Measurements from ENCODE around the gene ZBTB7C. TPM values are rescaled to one million over a fixed set of nuclear protein-coding genes. Genes with fewer than 3 reads are reported as not detected.

ZBTB7C gene
- total RNA-seq, 1 donor from 2014 or later, result not detected

DNA sequence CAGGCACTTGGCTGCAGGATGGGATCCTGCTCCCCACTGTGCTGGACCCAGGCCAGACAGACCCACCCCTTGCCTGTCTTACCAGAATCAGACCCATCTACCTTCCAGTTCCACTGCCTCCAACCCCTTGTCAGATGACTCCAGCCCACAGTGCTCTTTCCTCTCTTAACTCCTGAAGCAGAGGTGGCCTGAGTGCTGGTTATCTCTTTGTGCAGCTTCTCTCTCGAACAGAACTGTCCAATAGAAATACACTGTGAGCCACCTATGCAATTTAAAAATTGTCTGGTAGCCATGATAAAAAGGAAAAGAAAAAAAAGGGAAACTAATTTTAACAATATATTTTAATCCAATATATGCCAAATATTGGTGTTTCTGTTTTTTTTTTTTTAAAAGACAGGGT lies 318.5 kb downstream of the ZBTB7C start:
- intact Hi-C loops (cut with micrococcal nuclease), result no loop called here
- no peak for ATAC-seq (ENCODE audit: low read depth)
- ChIA-PET POLR2A (no interaction called here), CTCF (no interaction called here)
- Mint-ChIP-seq H3K36me3 (ENCODE audit: low read depth) (no peaks in the 10 kb centered on the region), H3K27ac (no peak overlapping the region), H3K4me1 (no peaks in the 10 kb centered on the region), H3K27me3 (peaks cover 9% of the 10 kb centered on the region), H3K9me3 (no peaks in the 10 kb centered on the region), H3K4me3 (no peak overlapping the region)
- no peak for TF ChIP-seq CTCF (IDR thresholded peaks at IDR 0.05)
- DNase-seq, result no peak

- intact Hi-C loops (cut with micrococcal nuclease), result no loop called here
Measured at GRCh38 chr18:48090021-48090420, 319.2 kb downstream of the ZBTB7C start.

GRCh38 chr18:48085781-48086487 lies 323.2 kb downstream of the ZBTB7C start:
- Mint-ChIP-seq H3K4me3 (no peak overlapping the region), H3K4me1 (no peaks in the 10 kb centered on the region), H3K27ac (no peak overlapping the region), H3K36me3 (ENCODE audit: low read depth) (no peaks in the 10 kb centered on the region), H3K27me3 (peaks cover 9% of the 10 kb centered on the region), H3K9me3 (no peaks in the 10 kb centered on the region)
- intact Hi-C loops (cut with micrococcal nuclease), result no loop called here
- TF ChIP-seq CTCF (IDR thresholded peaks at IDR 0.05), result no peak
- no peak for DNase-seq
- CTCF ChIA-PET, result no interaction called here
- POLR2A ChIA-PET, result no interaction called here
- ATAC-seq (ENCODE audit: low read depth), result no peak

More at GRCh38 chr18:48090021-48090420, 319.2 kb downstream of the ZBTB7C start:
- DNase-seq, result no peak
- peaks cover 9% of the 10 kb centered on the region for H3K27me3 Mint-ChIP-seq
- H3K9me3 Mint-ChIP-seq, result no peaks in the 10 kb centered on the region
- H3K36me3 Mint-ChIP-seq (ENCODE audit: low read depth), result no peaks in the 10 kb centered on the region
- no peak overlapping the region for H3K27ac Mint-ChIP-seq
- no peaks in the 10 kb centered on the region for H3K4me1 Mint-ChIP-seq
- ATAC-seq (ENCODE audit: low read depth), result no peak
- TF ChIP-seq CTCF (IDR thresholded peaks at IDR 0.05), result no peak
- CTCF ChIA-PET, result no interaction called here
- no peak overlapping the region for H3K4me3 Mint-ChIP-seq
- POLR2A ChIA-PET, result no interaction called here

GRCh38 chr18:48084858-48085257 lies 324.3 kb downstream of the ZBTB7C start:
- H3K4me3 Mint-ChIP-seq, result no peak overlapping the region
- TF ChIP-seq CTCF (IDR thresholded peaks at IDR 0.05), result no peak
- H3K36me3 Mint-ChIP-seq (ENCODE audit: low read depth), result no peaks in the 10 kb centered on the region
- H3K4me1 Mint-ChIP-seq, result no peaks in the 10 kb centered on the region
- no peak for DNase-seq
- POLR2A ChIA-PET, result no interaction called here
- ATAC-seq (ENCODE audit: low read depth), result no peak
- CTCF ChIA-PET, result no interaction called here
- H3K27me3 Mint-ChIP-seq, result peaks cover 9% of the 10 kb centered on the region
- intact Hi-C loops (cut with micrococcal nuclease), result no loop called here
- no peak overlapping the region for H3K27ac Mint-ChIP-seq
- no peaks in the 10 kb centered on the region for H3K9me3 Mint-ChIP-seq

DNA sequence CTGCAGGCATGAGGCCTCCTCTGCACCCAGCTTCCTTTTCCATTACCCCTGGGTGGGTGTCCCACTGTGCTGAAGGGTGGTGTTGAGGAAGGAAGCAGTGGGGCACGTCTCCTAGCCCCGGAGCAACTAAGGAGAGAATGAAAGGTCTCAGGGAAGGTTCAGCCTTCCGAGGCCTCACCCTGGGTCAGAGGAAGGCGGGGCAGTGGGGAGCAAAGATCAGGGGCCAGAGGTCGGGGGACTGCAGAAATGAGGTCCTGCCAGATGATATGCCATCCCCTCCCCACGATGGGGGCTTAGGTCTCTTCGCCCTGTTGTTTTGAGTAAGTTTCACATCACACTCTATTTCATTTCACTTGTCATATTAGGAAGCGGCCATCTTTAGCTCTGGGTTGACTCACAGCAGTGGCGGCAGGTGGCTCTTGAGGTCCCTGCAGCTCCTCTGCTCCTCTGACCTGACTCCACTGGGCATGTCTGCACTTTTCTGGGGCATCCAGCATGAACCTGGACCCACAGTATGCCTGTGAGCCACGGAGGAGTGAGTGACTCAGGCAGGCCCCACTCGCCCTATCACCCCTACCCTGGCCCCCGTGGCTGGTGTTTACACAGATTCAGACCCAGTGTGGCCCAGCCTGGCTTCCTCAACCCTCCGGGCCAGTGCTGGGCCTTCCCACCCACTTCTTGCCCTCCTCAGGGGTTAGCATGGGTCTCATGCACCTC lies 325.0 kb downstream of the ZBTB7C start:
- TF ChIP-seq CTCF (IDR thresholded peaks at IDR 0.05), result no peak
- ATAC-seq (ENCODE audit: low read depth) (no peak), DNase-seq (no peak)
- Mint-ChIP-seq H3K9me3 (no peaks in the 10 kb centered on the region), H3K27me3 (peaks cover 9% of the 10 kb centered on the region), H3K4me3 (no peak overlapping the region), H3K36me3 (ENCODE audit: low read depth) (no peaks in the 10 kb centered on the region), H3K4me1 (no peaks in the 10 kb centered on the region), H3K27ac (no peak overlapping the region)
- intact Hi-C loops (cut with micrococcal nuclease), result no loop called here
- ChIA-PET CTCF (no interaction called here), POLR2A (no interaction called here)

Data from activated B cell treated with CpG ODN at 0.5 μM for 24 hours (primary cell).